Mesendoderm (in vitro differentiated cells): ENCODE measurements around the gene SH2B3.

Experiments used
- DNase-seq: peaks from one replicate; pipeline ENCODE4 v3.0.0; 2013
- H2AK5ac ChIP-seq: 2 replicates; pipeline ENCODE4 v1.6.1; 2013; ENCODE audit warnings: low read length, inconsistent platforms
- H2BK120ac ChIP-seq: 2 replicates; pipeline ENCODE4 v1.6.1; 2013; ENCODE audit warnings: low read depth, mild to moderate bottlenecking, low read length, moderate library complexity, mixed read lengths
- H2BK15ac ChIP-seq: replicated peaks from 2 replicates; pipeline ENCODE4 v1.6.1; 2013; ENCODE audit warnings: low read depth, mild to moderate bottlenecking, moderate library complexity
- H2BK5ac ChIP-seq: 2 replicates; pipeline ENCODE4 v1.6.1; 2013; ENCODE audit warnings: low read length, inconsistent platforms
- H3K18ac ChIP-seq: 2 replicates; pipeline ENCODE4 v1.6.1; 2013; ENCODE audit warnings: mild to moderate bottlenecking, low read length, mixed read lengths
- H3K23ac ChIP-seq: one replicate; pipeline ENCODE4 v1.6.1; 2013; ENCODE audit warnings: low read length
- H3K27ac ChIP-seq: 2 replicates; pipeline ENCODE4 v1.5.1; 2013; ENCODE audit warnings: low read depth, mild to moderate bottlenecking, inconsistent platforms, low read length, moderate library complexity
- H3K27me3 ChIP-seq: 2 replicates; pipeline ENCODE4 v1.6.1; 2013; ENCODE audit warnings: low read length, control low read depth, mild to moderate bottlenecking, inconsistent platforms; ENCODE audit not compliant: insufficient read depth, poor library complexity
- H3K36me3 ChIP-seq: 2 replicates; pipeline ENCODE4 v1.6.1; 2013; ENCODE audit warnings: low read length, inconsistent platforms; ENCODE audit not compliant: control insufficient read depth, insufficient read depth
- H3K4ac ChIP-seq: one replicate; pipeline ENCODE4 v1.6.1; 2013; ENCODE audit warnings: low read depth, mild to moderate bottlenecking, low read length, moderate library complexity
- H3K4me1 ChIP-seq: 2 replicates; pipeline ENCODE4 v1.6.1; 2013; ENCODE audit warnings: low read depth, low read length, inconsistent platforms; ENCODE audit not compliant: control insufficient read depth
- H3K4me2 ChIP-seq: 2 replicates; pipeline ENCODE4 v1.6.1; 2013; ENCODE audit warnings: low read length
- H3K4me3 ChIP-seq: 2 replicates; pipeline ENCODE4 v1.5.1; 2013; ENCODE audit warnings: mild to moderate bottlenecking, low read length
- H3K56ac ChIP-seq: one replicate; pipeline ENCODE4 v1.6.1; 2013; ENCODE audit warnings: low read length
- H3K79me1 ChIP-seq: 2 replicates; pipeline ENCODE4 v1.6.1; 2013; ENCODE audit warnings: low read length, inconsistent platforms
- H3K79me2 ChIP-seq: 2 replicates; pipeline ENCODE4 v1.6.1; 2013; ENCODE audit warnings: mild to moderate bottlenecking, low read length; ENCODE audit not compliant: control insufficient read depth, insufficient read depth
- H3K9ac ChIP-seq: 2 replicates; pipeline ENCODE4 v1.6.1; 2013; ENCODE audit warnings: low read length, inconsistent platforms
- H4K5ac ChIP-seq: one replicate; pipeline ENCODE4 v1.6.1; 2013; ENCODE audit warnings: low read length
- H4K8ac ChIP-seq: one replicate; pipeline ENCODE4 v1.6.1; 2013; ENCODE audit warnings: low read depth, mild to moderate bottlenecking, control low read depth, low read length, moderate library complexity
- WGBS: extraction: QIAGEN DNeasy Blood & Tissue Kit; methylation state at CpG from one replicate; pipeline ENCODE4 v1.1.7; 2013; ENCODE audit warnings: low lambda C conversion rate, missing lambda C conversion rate; ENCODE audit not compliant: insufficient coverage; ENCODE audit errors: extremely low coverage; 5-methylcytosine and 5-hydroxymethylcytosine counted together

The SH2B3 gene

GRCh38 chr12:111442301-111443045 lies 36.8 kb downstream of the SH2B3 start:
- Histone ChIP-seq H3K27ac (no peak overlapping the region), H2BK5ac (no peak overlapping the region), H3K4me2 (no peak overlapping the region)

GRCh38 chr12:111443086-111443485 lies 37.4 kb downstream of the SH2B3 start:
- Histone ChIP-seq H4K5ac (no peak overlapping the region), H3K79me1 (peaks cover 26% of the 10 kb centered on the region), H3K27me3 (no peaks in the 10 kb centered on the region), H2BK15ac (no peak overlapping the region), H3K18ac (no peak overlapping the region), H3K9ac (no peak overlapping the region), H2AK5ac (no peak overlapping the region), H3K23ac (no peak overlapping the region), H4K8ac (no peak overlapping the region), H3K4me3 (no peak overlapping the region), H3K56ac (no peak overlapping the region), H3K79me2 (peaks cover 10% of the 10 kb centered on the region), H3K4ac (no peak overlapping the region), H2BK120ac (no peak overlapping the region), H3K27ac (no peak overlapping the region), H3K4me1 (peaks cover 4% of the 10 kb centered on the region), H3K4me2 (no peak overlapping the region), H2BK5ac (no peak overlapping the region), H3K36me3 (peaks cover 2% of the 10 kb centered on the region)
- no peak for DNase-seq
- WGBS, result no CpG with 5 or more reads among the region's 7 CpGs

More at GRCh38 chr12:111442301-111443045, 36.8 kb downstream of the SH2B3 start:
- H3K4me3 ChIP-seq, result no peak overlapping the region
- H3K9ac ChIP-seq, result no peak overlapping the region
- H4K5ac ChIP-seq, result no peak overlapping the region
- peaks cover 14% of the 10 kb centered on the region for H3K79me2 ChIP-seq
- no CpG with 5 or more reads among the region's 10 CpGs for WGBS
- peaks cover 30% of the 10 kb centered on the region for H3K79me1 ChIP-seq
- no peak overlapping the region for H3K56ac ChIP-seq
- no peak for DNase-seq
- H2BK120ac ChIP-seq, result no peak overlapping the region
- no peak overlapping the region for H4K8ac ChIP-seq
- no peak overlapping the region for H3K18ac ChIP-seq
- H3K23ac ChIP-seq, result no peak overlapping the region
- no peaks in the 10 kb centered on the region for H3K36me3 ChIP-seq
- H3K4ac ChIP-seq, result no peak overlapping the region
- peaks cover 4% of the 10 kb centered on the region for H3K4me1 ChIP-seq
- no peaks in the 10 kb centered on the region for H3K27me3 ChIP-seq
- no peak overlapping the region for H2AK5ac ChIP-seq
- H2BK15ac ChIP-seq, result no peak overlapping the region

GRCh38 chr12:111443586-111443985 lies 37.9 kb downstream of the SH2B3 start:
- H3K27me3 ChIP-seq, result no peaks in the 10 kb centered on the region
- H3K4ac ChIP-seq, result no peak overlapping the region
- H3K27ac ChIP-seq, result no peak overlapping the region
- H2BK120ac ChIP-seq, result no peak overlapping the region
- no peak overlapping the region for H3K4me2 ChIP-seq
- peaks cover 26% of the 10 kb centered on the region for H3K79me1 ChIP-seq
- no peak overlapping the region for H4K8ac ChIP-seq
- no peak overlapping the region for H4K5ac ChIP-seq
- peaks cover 10% of the 10 kb centered on the region for H3K79me2 ChIP-seq
- no peak overlapping the region for H3K9ac ChIP-seq
- no peak overlapping the region for H2BK5ac ChIP-seq
- WGBS, result no CpG with 5 or more reads among the region's 7 CpGs
- no peak overlapping the region for H3K4me3 ChIP-seq
- peaks cover 2% of the 10 kb centered on the region for H3K36me3 ChIP-seq
- peaks cover 4% of the 10 kb centered on the region for H3K4me1 ChIP-seq
- no peak overlapping the region for H3K23ac ChIP-seq
- no peak overlapping the region for H2BK15ac ChIP-seq
- no peak for DNase-seq
- no peak overlapping the region for H2AK5ac ChIP-seq
- H3K56ac ChIP-seq, result no peak overlapping the region
- H3K18ac ChIP-seq, result no peak overlapping the region

GRCh38 chr12:111444314-111444924 lies 38.7 kb downstream of the SH2B3 start:
- no peak overlapping the region for H3K9ac ChIP-seq
- H3K79me2 ChIP-seq, result peaks cover 10% of the 10 kb centered on the region
- no peak overlapping the region for H3K27ac ChIP-seq
- peaks cover 2% of the 10 kb centered on the region for H3K36me3 ChIP-seq
- H3K4me2 ChIP-seq, result no peak overlapping the region
- H3K23ac ChIP-seq, result no peak overlapping the region
- no peak for DNase-seq
- no peak overlapping the region for H2BK15ac ChIP-seq
- no peak overlapping the region for H4K5ac ChIP-seq
- peaks cover 4% of the 10 kb centered on the region for H3K4me1 ChIP-seq
- H4K8ac ChIP-seq, result no peak overlapping the region
- no peak overlapping the region for H3K18ac ChIP-seq
- no peak overlapping the region for H2BK5ac ChIP-seq
- H3K4ac ChIP-seq, result no peak overlapping the region
- peaks cover 26% of the 10 kb centered on the region for H3K79me1 ChIP-seq
- H2BK120ac ChIP-seq, result no peak overlapping the region
- H3K27me3 ChIP-seq, result no peaks in the 10 kb centered on the region
- WGBS, result no CpG with 5 or more reads among the region's 8 CpGs
- H3K4me3 ChIP-seq, result no peak overlapping the region
- H2AK5ac ChIP-seq, result no peak overlapping the region
- peak overlapping the region; percentile 22 for H3K56ac ChIP-seq

GRCh38 chr12:111444925-111445725 lies 39.4 kb downstream of the SH2B3 start:
- H3K79me2 ChIP-seq, result peaks cover 7% of the 10 kb centered on the region
- no peaks in the 10 kb centered on the region for H3K27me3 ChIP-seq
- peaks cover 26% of the 10 kb centered on the region for H3K79me1 ChIP-seq
- peak overlapping the region; percentile 83 for H2AK5ac ChIP-seq
- H4K5ac ChIP-seq, result peak overlapping the region; percentile 69
- no peak overlapping the region for H2BK120ac ChIP-seq
- WGBS, result no CpG with 5 or more reads among the region's 11 CpGs
- no peak overlapping the region for H3K18ac ChIP-seq
- no peak overlapping the region for H2BK15ac ChIP-seq
- no peak overlapping the region for H3K4me2 ChIP-seq
- H4K8ac ChIP-seq, result no peak overlapping the region
- no peak overlapping the region for H3K4ac ChIP-seq
- DNase-seq, result peak; percentile 62
- no peak overlapping the region for H3K4me3 ChIP-seq
- peaks cover 4% of the 10 kb centered on the region for H3K4me1 ChIP-seq
- peak overlapping the region; percentile 66 for H3K56ac ChIP-seq
- H3K36me3 ChIP-seq, result peaks cover 2% of the 10 kb centered on the region
- H3K27ac ChIP-seq, result peak overlapping the region; percentile 39
- H3K23ac ChIP-seq, result no peak overlapping the region
- H3K9ac ChIP-seq, result peak overlapping the region; percentile 6
- H2BK5ac ChIP-seq, result no peak overlapping the region
